LNCAP (cell line): ENCODE measurements around the gene SERPINA5.

Experiments used
- CTCF ChIP-seq: fragments of 450-650 bp; IDR thresholded peaks from 2 replicates; pipeline ENCODE4 v1.5.1; 2017; ENCODE audit warnings: mild to moderate bottlenecking

Gene SERPINA5

GRCh38 chr14:94545131-94545841 lies 35.9 kb upstream of the SERPINA5 start:
- no peak for TF ChIP-seq CTCF

GRCh38 chr14:94547151-94547680 lies 34.0 kb upstream of the SERPINA5 start:
- no peak for TF ChIP-seq CTCF

- no peak for TF ChIP-seq CTCF
Observed at GRCh38 chr14:94547726-94548125, 33.5 kb upstream of the SERPINA5 start.

GRCh38 chr14:94548131-94548998 lies 32.9 kb upstream of the SERPINA5 start:
- no peak for TF ChIP-seq CTCF

GRCh38 chr14:94548999-94549985 lies 31.9 kb upstream of the SERPINA5 start:
- TF ChIP-seq CTCF, result peak; percentile 94

- no peak for TF ChIP-seq CTCF
Observed at GRCh38 chr14:94550041-94550440, 31.2 kb upstream of the SERPINA5 start.

- no peak for TF ChIP-seq CTCF
Observed at GRCh38 chr14:94555991-94556390, 25.2 kb upstream of the SERPINA5 start.
